NCI-H82 treated with DMSO at 0.1 percent for 48 hours (cell line): ENCODE measurements around the gene SSNA1.

Source experiments
- DNase-seq: peaks from one replicate; lab custom pipeline; 2025; ENCODE audit not compliant: unreplicated experiment; lab: John Stamatoyannopoulos, UW

The SSNA1 gene

GRCh38 chr9:137167747-137168572 is 20.5 kb upstream of the SSNA1 start:
- no peak for DNase-seq

- no peak for DNase-seq
These were observed 19.9 kb upstream of the SSNA1 start for GRCh38 chr9:137168573-137168903.

- no peak for DNase-seq
These were observed 19.3 kb upstream of the SSNA1 start for GRCh38 chr9:137168904-137169856.

- DNase-seq: no peak
These were observed 18.5 kb upstream of the SSNA1 start, which contains the start of gene LRRC26 for GRCh38 chr9:137169896-137170358. TSS of gene LRRC26 (minus strand) at chr9:137170051. CDS start at chr9:137169943, 108 bp downstream.

GRCh38 chr9:137170486-137171148 is 17.9 kb upstream of the SSNA1 start:
- no peak for DNase-seq

GRCh38 chr9:137171149-137171900 is 17.2 kb upstream of the SSNA1 start:
- no peak for DNase-seq

- DNase-seq: no peak
These were observed 15.3 kb upstream of the SSNA1 start for GRCh38 chr9:137172901-137173795.

GRCh38 chr9:137173796-137174664 is 14.4 kb upstream of the SSNA1 start:
- DNase-seq: no peak

- DNase-seq: no peak
These were observed 13.7 kb upstream of the SSNA1 start for GRCh38 chr9:137174722-137175293.

GRCh38 chr9:137175345-137175961 is 13.0 kb upstream of the SSNA1 start:
- DNase-seq: no peak

- no peak for DNase-seq
These were observed 11.9 kb upstream of the SSNA1 start for GRCh38 chr9:137176302-137177182.

GRCh38 chr9:137178201-137178938 is 10.1 kb upstream of the SSNA1 start:
- no peak for DNase-seq

- DNase-seq: no peak
These were observed 9.4 kb upstream of the SSNA1 start for GRCh38 chr9:137178939-137179630.

GRCh38 chr9:137179761-137180160 is 8.7 kb upstream of the SSNA1 start:
- no peak for DNase-seq

- no peak for DNase-seq
These were observed 8.0 kb upstream of the SSNA1 start for GRCh38 chr9:137180491-137180890.

- DNase-seq: no peak
These were observed 6.8 kb upstream of the SSNA1 start for GRCh38 chr9:137181680-137182079.
